ENCODE results near the gene PNMA8C.

DNA sequence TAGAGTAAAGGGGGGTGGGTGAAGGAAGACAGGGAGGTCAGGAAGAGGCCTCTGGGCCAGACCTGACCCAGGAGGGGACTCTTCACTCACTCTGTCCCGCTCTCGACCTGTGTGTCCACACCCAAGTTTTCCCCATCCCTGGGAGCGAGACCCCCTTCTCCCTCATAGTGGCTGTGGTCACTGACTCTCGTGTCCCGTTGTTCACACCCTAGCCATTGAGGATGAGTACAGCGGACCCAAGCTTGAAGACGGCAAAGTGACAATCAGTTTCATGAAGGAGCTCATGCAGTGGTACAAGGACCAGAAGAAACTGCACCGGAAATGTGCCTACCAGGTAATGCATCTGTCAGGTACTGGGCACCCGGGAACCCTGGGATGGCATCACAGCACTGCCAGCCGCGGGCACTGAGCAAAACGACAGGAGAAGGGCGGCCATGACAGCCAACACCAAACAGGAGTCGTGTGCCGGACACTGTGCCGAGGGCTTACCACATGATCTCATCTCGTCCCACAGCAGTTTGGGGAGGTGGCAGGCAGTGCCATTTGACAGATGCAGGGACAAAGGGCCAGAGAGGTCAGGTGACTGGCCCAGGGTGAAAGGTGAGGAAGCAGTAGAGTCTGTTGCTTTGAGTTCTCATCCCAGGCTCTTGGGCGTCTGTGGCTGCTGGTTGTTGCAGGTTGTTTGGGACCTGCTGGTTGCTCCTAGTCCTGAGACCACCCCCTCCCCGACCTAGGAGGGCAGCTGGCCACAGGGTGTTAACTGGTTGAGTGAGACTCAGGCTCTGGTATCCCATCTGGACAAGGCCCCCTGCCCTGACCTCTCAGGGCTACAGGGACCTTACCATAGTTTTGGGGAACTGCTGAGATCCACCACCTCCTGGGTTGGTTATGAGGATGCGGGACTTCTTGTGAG lies 52.2 kb downstream of the PNMA8C start:
- TF ChIP-seq, protein P1, sequence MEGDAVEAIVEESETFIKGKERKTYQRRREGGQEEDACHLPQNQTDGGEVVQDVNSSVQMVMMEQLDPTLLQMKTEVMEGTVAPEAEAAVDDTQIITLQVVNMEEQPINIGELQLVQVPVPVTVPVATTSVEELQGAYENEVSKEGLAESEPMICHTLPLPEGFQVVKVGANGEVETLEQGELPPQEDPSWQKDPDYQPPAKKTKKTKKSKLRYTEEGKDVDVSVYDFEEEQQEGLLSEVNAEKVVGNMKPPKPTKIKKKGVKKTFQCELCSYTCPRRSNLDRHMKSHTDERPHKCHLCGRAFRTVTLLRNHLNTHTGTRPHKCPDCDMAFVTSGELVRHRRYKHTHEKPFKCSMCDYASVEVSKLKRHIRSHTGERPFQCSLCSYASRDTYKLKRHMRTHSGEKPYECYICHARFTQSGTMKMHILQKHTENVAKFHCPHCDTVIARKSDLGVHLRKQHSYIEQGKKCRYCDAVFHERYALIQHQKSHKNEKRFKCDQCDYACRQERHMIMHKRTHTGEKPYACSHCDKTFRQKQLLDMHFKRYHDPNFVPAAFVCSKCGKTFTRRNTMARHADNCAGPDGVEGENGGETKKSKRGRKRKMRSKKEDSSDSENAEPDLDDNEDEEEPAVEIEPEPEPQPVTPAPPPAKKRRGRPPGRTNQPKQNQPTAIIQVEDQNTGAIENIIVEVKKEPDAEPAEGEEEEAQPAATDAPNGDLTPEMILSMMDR (IDR thresholded peaks at IDR 0.05; ENCODE audit: insufficient read depth, low read depth, low read length), result no peak
- no peak for TF ChIP-seq EZH2 (IDR thresholded peaks at IDR 0.05; ENCODE audit: insufficient read depth, low read length)

Data from astrocyte (in vitro differentiated cells and primary cell).